GM21381 (cell line): Measurements from ENCODE around the gene UCN2.

Experiments
- ATAC-seq: cut with Tn5 transposase; IDR thresholded peaks from one replicate; pipeline ENCODE4 v1.9.1; 2021; ENCODE audit warnings: mild to moderate bottlenecking, moderate library complexity; ENCODE audit not compliant: unreplicated experiment

Gene UCN2

GRCh38 chr3:48563382-48563918 is at the start of gene UCN2:
Gene UCN2, minus strand, starts transcription at chr3:48563781. Its CDS starts 657 bp downstream, at chr3:48563124.
- ATAC-seq = no peak

- no peak for ATAC-seq
Measured at GRCh38 chr3:48612309-48612708, 48.7 kb upstream of the UCN2 start.

GRCh38 chr3:48609088-48610005 is 45.8 kb upstream of the UCN2 start, which contains the start of gene UQCRC1:
Gene UQCRC1, minus strand, starts transcription at chr3:48609646. Its CDS starts 26 bp downstream, at chr3:48609620.
- peak; percentile 92 for ATAC-seq

GRCh38 chr3:48607519-48607918 is 43.9 kb upstream of the UCN2 start:
- ATAC-seq = no peak

GRCh38 chr3:48601622-48601994 is 38.0 kb upstream of the UCN2 start:
- no peak for ATAC-seq

GRCh38 chr3:48600711-48601621 is 37.4 kb upstream of the UCN2 start:
- no peak for ATAC-seq

- ATAC-seq = no peak
Measured at GRCh38 chr3:48599509-48600285, 36.1 kb upstream of the UCN2 start.

GRCh38 chr3:48599077-48599501 is 35.5 kb upstream of the UCN2 start:
- no peak for ATAC-seq

GRCh38 chr3:48598323-48599076 is 34.9 kb upstream of the UCN2 start:
- ATAC-seq = no peak

- ATAC-seq = no peak
Measured at GRCh38 chr3:48597408-48597800, 33.8 kb upstream of the UCN2 start.

GRCh38 chr3:48596676-48597407 is 33.3 kb upstream of the UCN2 start:
- no peak for ATAC-seq

- no peak for ATAC-seq
Measured at GRCh38 chr3:48596157-48596556, 32.6 kb upstream of the UCN2 start.

- ATAC-seq = no peak
Measured at GRCh38 chr3:48595526-48596121, 32.0 kb upstream of the UCN2 start.

- no peak for ATAC-seq
Measured at GRCh38 chr3:48595075-48595525, 31.5 kb upstream of the UCN2 start, which contains the start of gene COL7A1. Gene COL7A1, minus strand, starts transcription at chr3:48595329. Its CDS starts 170 bp downstream, at chr3:48595159.

GRCh38 chr3:48594417-48595049 is 31.0 kb upstream of the UCN2 start:
- ATAC-seq = no peak

- ATAC-seq = no peak
Measured at GRCh38 chr3:48593337-48593736, 29.8 kb upstream of the UCN2 start.

- ATAC-seq = no peak
Measured at GRCh38 chr3:48592519-48593087, 29.0 kb upstream of the UCN2 start.
